Measurements from ENCODE around the gene FUT3. TPM values are rescaled to one million over a fixed set of nuclear protein-coding genes. Genes with fewer than 3 reads are reported as not detected.

Gene FUT3
- polyA plus RNA-seq, 3 donors: not detected

DNA sequence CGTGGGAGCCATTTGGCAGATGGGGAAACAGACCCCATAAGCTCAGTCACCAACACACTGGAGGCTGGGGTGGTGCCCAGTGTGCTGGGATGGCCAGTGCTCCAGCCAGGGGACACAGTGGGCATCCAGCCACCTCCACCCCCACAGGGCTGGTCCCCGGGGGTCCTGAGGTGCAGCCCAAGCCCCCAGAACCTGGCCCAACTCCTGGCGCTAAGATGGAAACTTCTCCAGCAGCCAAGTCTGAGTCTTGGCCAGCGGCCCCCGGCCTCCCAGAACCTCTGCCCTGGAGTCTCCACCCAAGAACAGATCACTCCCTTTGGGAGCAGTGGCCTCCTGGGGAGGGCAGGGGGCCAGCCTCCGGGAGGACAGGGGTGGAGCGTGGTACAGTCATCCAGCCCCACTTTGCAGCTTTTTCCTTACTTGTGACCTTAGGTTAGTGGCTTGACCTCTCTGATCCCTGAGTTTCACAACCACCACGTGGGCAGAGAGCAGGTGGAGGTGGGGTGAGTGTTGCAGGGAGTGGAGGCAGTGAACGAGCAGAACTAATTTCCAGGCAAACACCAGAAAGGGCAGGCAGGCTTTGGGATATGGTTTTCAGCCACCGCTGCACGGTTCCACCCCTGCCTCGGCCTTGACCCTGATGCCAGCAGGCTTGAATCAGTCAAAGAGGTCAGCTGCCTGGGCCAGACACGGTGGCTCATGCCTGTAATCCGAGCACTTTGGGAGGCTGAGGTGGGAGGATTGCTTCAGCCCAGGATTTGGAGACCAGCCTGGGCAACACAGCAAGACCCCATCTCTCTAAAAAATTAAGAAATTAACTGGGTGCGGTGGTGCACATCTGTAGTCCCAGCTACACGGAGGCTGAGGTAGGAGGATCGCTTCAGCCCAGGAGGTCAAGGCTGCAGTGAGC is 50.6 kb downstream of the FUT3 start:
- Mint-ChIP-seq H3K9me3 (peaks cover 0 to 20% (median 12%) of the 10 kb centered on the region in 7 donors), H3K4me3 (peak overlapping the region in 1 of 2 donors; percentile 82), H3K27me3 (ENCODE audit: low read depth in 3 of 3) (peaks cover 53 to 72% (median 66%) of the 10 kb centered on the region in 3 donors), H3K4me1 (peaks cover 21% of the 10 kb centered on the region), H3K27ac (peak overlapping the region in 1 of 7 donors; percentile 7), H3K36me3 (peaks cover 2 to 6% of the 10 kb centered on the region in 2 donors)
- Histone ChIP-seq H3K4me3 (replicated peaks in 1 of 3; ENCODE audit: low read depth in 2 of 3, low read length in 3 of 3) (no peak overlapping the region), H3K27me3 (ENCODE audit: control insufficient read depth in 2 of 2, insufficient read depth in 2 of 2, low read length in 2 of 2) (peaks cover 9 to 39% of the 10 kb centered on the region in 2 donors), H2AFZ (ENCODE audit: insufficient read depth, low read depth, low read length, poor library complexity, severe bottlenecking) (no peak overlapping the region), H3K4me2 (replicated peaks; ENCODE audit: extremely low read depth, low read length, poor library complexity, severe bottlenecking) (no peak overlapping the region), H3K79me2 (ENCODE audit: insufficient read depth, low read length) (no peaks in the 10 kb centered on the region), H3K9ac (ENCODE audit: insufficient read depth, low read length, poor library complexity, severe bottlenecking) (no peak overlapping the region), H3K36me3 (replicated peaks in 1 of 2; ENCODE audit: control insufficient read depth in 1 of 2, insufficient read depth in 2 of 2, low read length in 2 of 2) (no peaks in the 10 kb centered on the region), H3K4me1 (ENCODE audit: control insufficient read depth in 1 of 2, insufficient read depth in 2 of 2, low read length in 2 of 2) (peaks cover 15 to 16% of the 10 kb centered on the region in 2 donors), H3K9me3 (replicated peaks in 1 of 2; ENCODE audit: control insufficient read depth in 1 of 2, insufficient read depth in 1 of 2, low read length in 2 of 2) (peaks cover 2 to 7% of the 10 kb centered on the region in 2 donors), H3K27ac (ENCODE audit: low read depth in 1 of 2, low read length in 2 of 2) (no peak overlapping the region), H4K20me1 (ENCODE audit: insufficient read depth, low read length) (no peaks in the 10 kb centered on the region)
- intact Hi-C loops (cut with micrococcal nuclease): loop anchor here (5.0 to 10.0 kb wide), 2 partner anchors 222 to 224 kb away; no protein-coding TSS in a partner anchor
- 84% methylated on average over 12 of the region's 17 CpGs for WGBS (ENCODE audit: insufficient coverage)
- TF ChIP-seq, protein P1, sequence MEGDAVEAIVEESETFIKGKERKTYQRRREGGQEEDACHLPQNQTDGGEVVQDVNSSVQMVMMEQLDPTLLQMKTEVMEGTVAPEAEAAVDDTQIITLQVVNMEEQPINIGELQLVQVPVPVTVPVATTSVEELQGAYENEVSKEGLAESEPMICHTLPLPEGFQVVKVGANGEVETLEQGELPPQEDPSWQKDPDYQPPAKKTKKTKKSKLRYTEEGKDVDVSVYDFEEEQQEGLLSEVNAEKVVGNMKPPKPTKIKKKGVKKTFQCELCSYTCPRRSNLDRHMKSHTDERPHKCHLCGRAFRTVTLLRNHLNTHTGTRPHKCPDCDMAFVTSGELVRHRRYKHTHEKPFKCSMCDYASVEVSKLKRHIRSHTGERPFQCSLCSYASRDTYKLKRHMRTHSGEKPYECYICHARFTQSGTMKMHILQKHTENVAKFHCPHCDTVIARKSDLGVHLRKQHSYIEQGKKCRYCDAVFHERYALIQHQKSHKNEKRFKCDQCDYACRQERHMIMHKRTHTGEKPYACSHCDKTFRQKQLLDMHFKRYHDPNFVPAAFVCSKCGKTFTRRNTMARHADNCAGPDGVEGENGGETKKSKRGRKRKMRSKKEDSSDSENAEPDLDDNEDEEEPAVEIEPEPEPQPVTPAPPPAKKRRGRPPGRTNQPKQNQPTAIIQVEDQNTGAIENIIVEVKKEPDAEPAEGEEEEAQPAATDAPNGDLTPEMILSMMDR (IDR thresholded peaks at IDR 0.05): no peak
- DNase-seq: no peak
